Mesothelial cell of epicardium (in vitro differentiated cells): ENCODE data around the gene ADAMTS6. TPM values are rescaled to one million over a fixed set of nuclear protein-coding genes. Genes with fewer than 3 reads are reported as not detected.

Experiments used
- DNase-seq, 2 experiments: peaks; one replicate each; pipeline ENCODE4 v3.0.0; 2021; ENCODE audit warnings: low spot score in 2 of 2; ENCODE audit not compliant: unreplicated experiment in 2 of 2
- H3K27ac Mint-ChIP-seq: 2 replicates; pipeline ENCODE4 v1.8.0; 2021; ENCODE audit warnings: mixed read lengths
- H3K27me3 Mint-ChIP-seq: 2 replicates; pipeline ENCODE4 v1.8.0; 2021; ENCODE audit warnings: low read depth, mixed read lengths
- H3K36me3 Mint-ChIP-seq: 2 replicates; pipeline ENCODE4 v1.8.0; 2021; ENCODE audit warnings: mixed read lengths
- H3K4me1 Mint-ChIP-seq: 2 replicates; pipeline ENCODE4 v1.8.0; 2021; ENCODE audit warnings: mixed read lengths
- H3K4me3 Mint-ChIP-seq: 2 replicates; pipeline ENCODE4 v1.8.0; 2021; ENCODE audit warnings: mild to moderate bottlenecking, moderate library complexity, mixed read lengths
- H3K9me3 Mint-ChIP-seq: 2 replicates; pipeline ENCODE4 v1.8.0; 2021; ENCODE audit warnings: mixed read lengths
- total RNA-seq: library from RNA; stranded (reverse); gene quantifications from 3 replicates; pipeline ENCODE4 v1.2.1, GENCODE V29; 2021
- TF ChIP-seq, protein P1 (sequence below): fragments of 200-600 bp; sonication (generic); IDR thresholded peaks from one replicate; pipeline ENCODE4 v1.5.0; 2021; ENCODE audit warnings: antibody characterized with exemption; ENCODE audit not compliant: unreplicated experiment

The ADAMTS6 gene
- total RNA-seq, 1 donor from 2014 or later: 20.6 TPM

GRCh38 chr5:65142016-65142415, 339.7 kb downstream of the ADAMTS6 start:
- no peak overlapping the region for H3K27ac Mint-ChIP-seq
- peaks cover 4% of the 10 kb centered on the region for H3K9me3 Mint-ChIP-seq
- peaks cover 5% of the 10 kb centered on the region for H3K4me1 Mint-ChIP-seq
- no peak overlapping the region for H3K4me3 Mint-ChIP-seq
- TF ChIP-seq, protein P1, sequence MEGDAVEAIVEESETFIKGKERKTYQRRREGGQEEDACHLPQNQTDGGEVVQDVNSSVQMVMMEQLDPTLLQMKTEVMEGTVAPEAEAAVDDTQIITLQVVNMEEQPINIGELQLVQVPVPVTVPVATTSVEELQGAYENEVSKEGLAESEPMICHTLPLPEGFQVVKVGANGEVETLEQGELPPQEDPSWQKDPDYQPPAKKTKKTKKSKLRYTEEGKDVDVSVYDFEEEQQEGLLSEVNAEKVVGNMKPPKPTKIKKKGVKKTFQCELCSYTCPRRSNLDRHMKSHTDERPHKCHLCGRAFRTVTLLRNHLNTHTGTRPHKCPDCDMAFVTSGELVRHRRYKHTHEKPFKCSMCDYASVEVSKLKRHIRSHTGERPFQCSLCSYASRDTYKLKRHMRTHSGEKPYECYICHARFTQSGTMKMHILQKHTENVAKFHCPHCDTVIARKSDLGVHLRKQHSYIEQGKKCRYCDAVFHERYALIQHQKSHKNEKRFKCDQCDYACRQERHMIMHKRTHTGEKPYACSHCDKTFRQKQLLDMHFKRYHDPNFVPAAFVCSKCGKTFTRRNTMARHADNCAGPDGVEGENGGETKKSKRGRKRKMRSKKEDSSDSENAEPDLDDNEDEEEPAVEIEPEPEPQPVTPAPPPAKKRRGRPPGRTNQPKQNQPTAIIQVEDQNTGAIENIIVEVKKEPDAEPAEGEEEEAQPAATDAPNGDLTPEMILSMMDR: no peak
- no peaks in the 10 kb centered on the region for H3K27me3 Mint-ChIP-seq
- H3K36me3 Mint-ChIP-seq: no peaks in the 10 kb centered on the region
- DNase-seq: no peak

- no peak overlapping the region for H3K4me3 Mint-ChIP-seq
- peaks cover 5% of the 10 kb centered on the region for H3K4me1 Mint-ChIP-seq
- DNase-seq: no peak
- H3K27me3 Mint-ChIP-seq: no peaks in the 10 kb centered on the region
- TF ChIP-seq, protein P1: no peak
- no peaks in the 10 kb centered on the region for H3K36me3 Mint-ChIP-seq
- no peak overlapping the region for H3K27ac Mint-ChIP-seq
- H3K9me3 Mint-ChIP-seq: peaks cover 4% of the 10 kb centered on the region
Measured at GRCh38 chr5:65141493-65141892, 340.2 kb downstream of the ADAMTS6 start.

DNA sequence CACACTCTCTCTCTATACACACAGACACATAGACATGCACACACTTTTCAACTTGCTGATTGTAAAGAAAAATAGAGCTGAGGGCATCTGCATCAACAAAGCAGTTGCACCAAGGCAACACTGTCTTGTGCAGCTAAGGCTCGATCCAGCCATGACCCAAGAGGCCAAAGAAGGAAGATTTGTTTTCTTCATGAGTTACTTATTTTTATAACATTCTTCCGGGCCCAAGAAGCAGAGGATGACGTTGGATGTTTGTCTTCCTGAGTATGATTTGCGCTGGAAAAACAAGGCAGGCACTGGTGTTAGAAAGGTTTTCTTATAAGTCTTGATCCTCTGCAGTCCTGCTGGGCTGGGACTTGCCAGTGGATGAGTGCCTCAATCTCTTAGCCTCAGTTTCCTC, 344.1 kb downstream of the ADAMTS6 start:
- Mint-ChIP-seq H3K9me3 (peaks cover 4% of the 10 kb centered on the region), H3K36me3 (no peaks in the 10 kb centered on the region), H3K27me3 (no peaks in the 10 kb centered on the region), H3K4me1 (peaks cover 3% of the 10 kb centered on the region), H3K4me3 (no peak overlapping the region), H3K27ac (no peak overlapping the region)
- TF ChIP-seq, protein P1: no peak
- no peak for DNase-seq

GRCh38 chr5:65133477-65134110, 348.1 kb downstream of the ADAMTS6 start:
- Mint-ChIP-seq H3K4me1 (no peaks in the 10 kb centered on the region), H3K27me3 (no peaks in the 10 kb centered on the region), H3K4me3 (no peak overlapping the region), H3K9me3 (no peaks in the 10 kb centered on the region), H3K36me3 (no peaks in the 10 kb centered on the region), H3K27ac (no peak overlapping the region)
- no peak for DNase-seq
- TF ChIP-seq, protein P1: no peak

- DNase-seq: no peak
- Mint-ChIP-seq H3K4me3 (no peak overlapping the region), H3K4me1 (peaks cover 4% of the 10 kb centered on the region), H3K27me3 (no peaks in the 10 kb centered on the region), H3K36me3 (no peaks in the 10 kb centered on the region), H3K9me3 (no peaks in the 10 kb centered on the region), H3K27ac (no peak overlapping the region)
- TF ChIP-seq, protein P1: no peak
Measured at GRCh38 chr5:65132386-65132785, 349.3 kb downstream of the ADAMTS6 start.

DNA sequence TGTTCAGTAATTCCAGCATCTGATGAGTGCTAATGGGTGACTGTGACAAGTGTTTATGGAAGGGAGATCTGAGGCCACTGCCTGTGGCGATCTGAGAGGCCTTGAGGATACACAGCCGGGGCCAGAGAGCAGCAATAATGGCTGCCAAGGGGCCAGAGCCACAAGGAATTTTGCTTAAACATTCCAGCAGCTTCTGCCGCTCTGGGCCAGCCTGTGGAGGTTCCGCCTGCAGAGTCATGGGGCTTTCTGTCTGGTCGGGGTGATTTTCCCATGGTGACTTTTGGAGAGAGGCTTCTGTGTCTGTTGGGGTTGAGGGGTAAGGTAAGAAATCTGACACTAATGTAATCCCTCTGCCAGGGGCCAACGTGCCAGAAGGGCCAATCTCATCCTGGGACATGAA, 353.5 kb downstream of the ADAMTS6 start:
- Mint-ChIP-seq H3K9me3 (no peaks in the 10 kb centered on the region), H3K36me3 (no peaks in the 10 kb centered on the region), H3K27ac (no peak overlapping the region), H3K4me3 (no peak overlapping the region), H3K27me3 (no peaks in the 10 kb centered on the region), H3K4me1 (peaks cover 13% of the 10 kb centered on the region)
- DNase-seq: no peak
- TF ChIP-seq, protein P1: no peak
